EL (cell line): Measurements from ENCODE around the gene NUP210L.
"Not testable (repeated sequence)": the region's sequence is repeated elsewhere in the genome, so short reads cannot be mapped to it uniquely, and the experiment has no call there.

Source experiments
- DNase-seq: peaks from one replicate; pipeline ENCODE4 v3.0.0-alpha.2; 2016

Gene NUP210L

GRCh38 chr1:153990468-153991150 lies 164.3 kb downstream of the NUP210L start, which contains the start of gene RPS27:
Gene RPS27 (plus strand): TSS chr1:153990762. CDS start chr1:153990797, 35 bp downstream.
- peak; percentile 97 for DNase-seq

GRCh38 chr1:153987621-153988020 lies 167.3 kb downstream of the NUP210L start:
- no peak for DNase-seq

GRCh38 chr1:153985941-153986761 lies 168.7 kb downstream of the NUP210L start, which contains the start of gene RAB13:
Gene RAB13 (minus strand): TSS chr1:153986339. CDS start chr1:153986236, 103 bp downstream.
- DNase-seq = peak; percentile 92

GRCh38 chr1:153985341-153985912 lies 169.4 kb downstream of the NUP210L start:
- peak; percentile 83 for DNase-seq

- no peak for DNase-seq
These were observed 170.6 kb downstream of the NUP210L start for GRCh38 chr1:153984123-153984894.

- not testable (repeated sequence) for DNase-seq
These were observed 173.1 kb downstream of the NUP210L start for GRCh38 chr1:153981735-153982134.

- DNase-seq = not testable (repeated sequence)
These were observed 175.8 kb downstream of the NUP210L start for GRCh38 chr1:153979091-153979490.

- no peak for DNase-seq
These were observed 176.5 kb downstream of the NUP210L start for GRCh38 chr1:153978274-153978909.

GRCh38 chr1:153977250-153978240 lies 177.3 kb downstream of the NUP210L start, which contains the start of gene JTB:
Gene JTB (minus strand): TSS chr1:153977674. CDS start chr1:153977252, 422 bp downstream.
- peak; percentile 82 for DNase-seq

- no peak for DNase-seq
These were observed 178.0 kb downstream of the NUP210L start for GRCh38 chr1:153976819-153977249.

GRCh38 chr1:153973525-153973924 lies 181.3 kb downstream of the NUP210L start:
- no peak for DNase-seq

GRCh38 chr1:153973071-153973470 lies 181.8 kb downstream of the NUP210L start:
- no peak for DNase-seq

- no peak for DNase-seq
These were observed 184.5 kb downstream of the NUP210L start for GRCh38 chr1:153970346-153970745.

- DNase-seq = no peak
These were observed 185.9 kb downstream of the NUP210L start for GRCh38 chr1:153968972-153969371.

- no peak for DNase-seq
These were observed 186.5 kb downstream of the NUP210L start for GRCh38 chr1:153968408-153968807.

GRCh38 chr1:153968000-153968363 lies 186.9 kb downstream of the NUP210L start:
- no peak for DNase-seq

GRCh38 chr1:153967107-153967999 lies 187.5 kb downstream of the NUP210L start, which contains the start of gene CREB3L4:
Gene CREB3L4 (plus strand): TSS chr1:153967902. CDS start chr1:153968526, 624 bp downstream.
- DNase-seq = peak; percentile 97

- DNase-seq = peak; percentile 78
These were observed 191.0 kb downstream of the NUP210L start for GRCh38 chr1:153963850-153964331.
